ENCODE data around the gene HRC. TPM values are rescaled to one million over a fixed set of nuclear protein-coding genes. Genes with fewer than 3 reads are reported as not detected.
"Not testable (repeated sequence)": the region's sequence is repeated elsewhere in the genome, so short reads cannot be mapped to it uniquely, and the experiment has no call there.

HRC gene
- total RNA-seq, 1 donor from 2014 or later, result not detected

- FAIRE-seq (no peak), DNase-seq (ENCODE audit: low read depth) (no peak)
- TF ChIP-seq, protein P1, sequence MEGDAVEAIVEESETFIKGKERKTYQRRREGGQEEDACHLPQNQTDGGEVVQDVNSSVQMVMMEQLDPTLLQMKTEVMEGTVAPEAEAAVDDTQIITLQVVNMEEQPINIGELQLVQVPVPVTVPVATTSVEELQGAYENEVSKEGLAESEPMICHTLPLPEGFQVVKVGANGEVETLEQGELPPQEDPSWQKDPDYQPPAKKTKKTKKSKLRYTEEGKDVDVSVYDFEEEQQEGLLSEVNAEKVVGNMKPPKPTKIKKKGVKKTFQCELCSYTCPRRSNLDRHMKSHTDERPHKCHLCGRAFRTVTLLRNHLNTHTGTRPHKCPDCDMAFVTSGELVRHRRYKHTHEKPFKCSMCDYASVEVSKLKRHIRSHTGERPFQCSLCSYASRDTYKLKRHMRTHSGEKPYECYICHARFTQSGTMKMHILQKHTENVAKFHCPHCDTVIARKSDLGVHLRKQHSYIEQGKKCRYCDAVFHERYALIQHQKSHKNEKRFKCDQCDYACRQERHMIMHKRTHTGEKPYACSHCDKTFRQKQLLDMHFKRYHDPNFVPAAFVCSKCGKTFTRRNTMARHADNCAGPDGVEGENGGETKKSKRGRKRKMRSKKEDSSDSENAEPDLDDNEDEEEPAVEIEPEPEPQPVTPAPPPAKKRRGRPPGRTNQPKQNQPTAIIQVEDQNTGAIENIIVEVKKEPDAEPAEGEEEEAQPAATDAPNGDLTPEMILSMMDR (IDR thresholded peaks at IDR 0.05; ENCODE audit: insufficient read depth, low read length, severe bottlenecking), result no peak
- Histone ChIP-seq H3K36me3 (ENCODE audit: control insufficient read depth, insufficient read depth, low read length) (peaks cover 17% of the 10 kb centered on the region), H3K4me3 (ENCODE audit: low read depth, low read length) (no peak overlapping the region), H3K27me3 (ENCODE audit: control insufficient read depth, insufficient read depth, low read length) (no peaks in the 10 kb centered on the region)
Observed at GRCh38 chr19:49182848-49183375, 27.7 kb upstream of the HRC start.

DNA sequence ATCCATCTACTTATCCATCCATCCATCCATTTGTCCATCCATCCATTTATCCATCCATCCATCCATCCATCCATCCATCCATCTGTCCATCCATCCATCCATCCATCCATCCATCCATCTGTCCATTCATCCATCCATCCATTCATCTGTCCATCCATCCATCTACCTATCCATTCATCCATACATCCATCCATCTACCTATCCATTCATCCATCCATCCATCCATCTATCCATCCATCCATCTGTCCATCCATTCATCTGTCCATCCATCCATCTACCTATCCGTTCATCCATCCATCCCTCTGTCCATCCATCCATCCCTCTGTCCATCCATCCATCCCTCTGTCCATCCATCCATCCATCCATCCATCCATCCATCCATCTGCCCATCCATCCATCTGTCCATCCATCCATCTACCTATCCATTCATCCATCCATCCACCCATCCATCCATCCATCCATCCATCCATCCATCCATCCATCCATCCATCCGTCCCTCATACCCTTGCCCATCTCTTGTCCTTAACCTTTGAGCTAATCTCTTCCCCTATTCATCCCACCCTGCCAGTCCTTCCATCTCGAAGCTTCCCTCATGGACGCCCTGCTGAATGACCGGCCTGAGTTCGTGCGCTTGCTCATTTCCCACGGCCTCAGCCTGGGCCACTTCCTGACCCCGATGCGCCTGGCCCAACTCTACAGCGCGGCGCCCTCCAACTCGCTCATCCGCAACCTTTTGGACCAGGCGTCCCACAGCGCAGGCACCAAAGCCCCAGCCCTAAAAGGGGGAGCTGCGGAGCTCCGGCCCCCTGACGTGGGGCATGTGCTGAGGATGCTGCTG, 27.0 kb upstream of the HRC start:
- not testable (repeated sequence) for H3K27me3 ChIP-seq (ENCODE audit: control insufficient read depth, insufficient read depth, low read length); DNase-seq (ENCODE audit: low read depth); H3K4me3 ChIP-seq (ENCODE audit: low read depth, low read length); FAIRE-seq
- H3K36me3 ChIP-seq (ENCODE audit: control insufficient read depth, insufficient read depth, low read length), result peaks cover 14% of the 10 kb centered on the region

DNA sequence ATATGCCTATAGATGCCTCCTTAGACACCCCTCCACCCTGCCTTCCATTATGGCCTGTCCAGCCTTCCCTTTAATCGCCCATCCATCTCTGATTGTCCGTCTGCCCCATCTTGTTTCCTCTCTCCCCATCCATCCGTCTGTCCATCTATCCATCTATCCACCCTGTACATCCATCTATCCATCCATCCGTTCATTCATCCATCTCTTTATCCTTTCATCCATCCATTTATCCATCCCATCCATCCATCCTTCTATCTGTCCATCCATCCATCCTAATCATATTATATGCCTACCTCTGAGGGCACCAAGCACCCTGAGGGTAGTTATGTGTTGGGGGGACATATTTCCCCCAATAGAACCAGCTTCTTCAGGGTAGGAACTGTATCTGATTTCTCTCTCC, 25.5 kb upstream of the HRC start:
- peaks cover 13% of the 10 kb centered on the region for H3K36me3 ChIP-seq (ENCODE audit: control insufficient read depth, insufficient read depth, low read length)

DNA sequence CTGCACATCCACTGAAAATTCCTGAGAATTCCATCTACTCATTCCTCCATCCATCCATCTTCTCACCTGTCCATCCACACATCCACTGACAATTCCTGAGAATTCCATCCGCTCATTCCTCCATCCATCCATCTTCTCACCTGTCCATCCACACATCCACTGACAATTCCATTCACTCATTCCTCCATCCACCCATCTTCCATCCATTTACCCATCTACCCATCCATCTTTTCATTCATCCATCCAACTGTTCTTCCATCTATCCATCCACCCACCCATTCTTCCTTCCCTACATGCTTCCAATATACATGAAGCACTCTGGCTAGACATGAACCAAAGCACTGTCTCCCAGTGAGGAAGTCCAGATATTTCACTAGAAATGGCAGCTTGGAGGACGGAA, 18.0 kb upstream of the HRC start:
- DNase-seq (ENCODE audit: low read depth) (no peak), FAIRE-seq (no peak)
- peaks cover 18% of the 10 kb centered on the region for H3K36me3 ChIP-seq (ENCODE audit: control insufficient read depth, insufficient read depth, low read length)
- H3K27me3 ChIP-seq (ENCODE audit: control insufficient read depth, insufficient read depth, low read length), result no peaks in the 10 kb centered on the region
- H3K4me3 ChIP-seq (ENCODE audit: low read depth, low read length), result no peak overlapping the region
- TF ChIP-seq, protein P1 (IDR thresholded peaks at IDR 0.05; ENCODE audit: insufficient read depth, low read length, severe bottlenecking), result no peak

More for the DNA sequence above, 25.5 kb upstream of the HRC start:
- TF ChIP-seq, protein P1 (IDR thresholded peaks at IDR 0.05; ENCODE audit: insufficient read depth, low read length, severe bottlenecking), result no peak
- no peak overlapping the region for H3K4me3 ChIP-seq (ENCODE audit: low read depth, low read length)
- FAIRE-seq (no peak), DNase-seq (ENCODE audit: low read depth) (no peak)
- no peaks in the 10 kb centered on the region for H3K27me3 ChIP-seq (ENCODE audit: control insufficient read depth, insufficient read depth, low read length)

DNA sequence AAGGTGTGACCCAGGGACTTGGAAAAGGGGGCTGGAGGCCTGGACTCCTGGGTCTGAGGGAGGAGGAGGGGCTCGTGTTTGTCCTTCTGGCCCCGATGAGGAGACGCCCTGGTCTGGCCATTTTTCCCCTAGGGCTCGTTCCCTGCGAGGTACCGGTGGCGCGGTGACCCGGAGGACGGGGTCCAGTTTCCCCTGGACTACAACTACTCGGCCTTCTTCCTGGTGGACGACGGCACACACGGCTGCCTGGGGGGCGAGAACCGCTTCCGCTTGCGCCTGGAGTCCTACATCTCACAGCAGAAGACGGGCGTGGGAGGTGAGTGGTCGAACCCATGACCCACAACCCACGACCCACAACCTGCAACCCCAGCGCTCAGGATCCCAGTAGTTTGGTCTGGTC, 13.2 kb upstream of the HRC start:
- H3K4me3 ChIP-seq (ENCODE audit: low read depth, low read length), result no peak overlapping the region
- H3K27me3 ChIP-seq (ENCODE audit: control insufficient read depth, insufficient read depth, low read length), result no peaks in the 10 kb centered on the region
- peaks cover 20% of the 10 kb centered on the region for H3K36me3 ChIP-seq (ENCODE audit: control insufficient read depth, insufficient read depth, low read length)
- TF ChIP-seq, protein P1 (IDR thresholded peaks at IDR 0.05; ENCODE audit: insufficient read depth, low read length, severe bottlenecking), result no peak
- DNase-seq (ENCODE audit: low read depth), result no peak
- FAIRE-seq, result no peak

GRCh38 chr19:49167857-49168409, 12.7 kb upstream of the HRC start:
- no peak for DNase-seq (ENCODE audit: low read depth)
- peaks cover 20% of the 10 kb centered on the region for H3K36me3 ChIP-seq (ENCODE audit: control insufficient read depth, insufficient read depth, low read length)
- no peak overlapping the region for H3K4me3 ChIP-seq (ENCODE audit: low read depth, low read length)
- no peaks in the 10 kb centered on the region for H3K27me3 ChIP-seq (ENCODE audit: control insufficient read depth, insufficient read depth, low read length)
- FAIRE-seq, result no peak
- TF ChIP-seq, protein P1 (IDR thresholded peaks at IDR 0.05; ENCODE audit: insufficient read depth, low read length, severe bottlenecking), result no peak

Data from bronchial epithelial cell (primary cell).